ENCODE data around the gene RNU6-7. TPM values are rescaled to one million over a fixed set of nuclear protein-coding genes. Genes with fewer than 3 reads are reported as not detected.

RNU6-7 gene
- not detected in 2 replicates for total RNA-seq

DNA sequence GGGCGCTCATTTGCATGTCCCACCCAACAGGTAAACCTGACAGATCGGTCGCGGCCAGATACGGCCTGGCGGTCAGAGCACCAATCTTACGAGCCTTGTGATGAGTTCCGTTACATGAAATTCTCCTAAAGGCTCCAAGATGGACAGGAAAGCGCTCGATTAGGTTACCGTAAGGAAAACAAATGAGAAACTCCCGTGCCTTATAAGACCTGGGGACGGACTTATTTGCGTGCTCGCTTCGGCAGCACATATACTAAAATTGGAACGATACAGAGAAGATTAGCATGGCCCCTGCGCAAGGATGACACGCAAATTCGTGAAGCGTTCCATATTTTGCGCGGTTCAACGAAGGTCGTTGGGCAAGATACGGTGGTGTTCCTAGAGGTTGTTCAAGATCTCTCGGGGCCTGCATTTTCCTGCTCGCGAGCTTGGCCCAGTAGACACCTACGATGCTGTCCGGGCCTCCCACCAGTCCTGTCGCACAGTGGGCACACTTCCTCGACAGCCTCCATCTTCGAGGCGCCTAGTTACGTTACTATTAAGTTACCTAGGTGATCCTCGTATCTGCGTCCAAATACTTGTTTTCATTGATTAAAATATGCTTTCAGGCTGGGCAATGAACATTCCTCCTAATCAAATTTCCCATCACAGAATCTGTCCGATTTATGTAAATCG is at the start of gene RNU6-7:
RNU6-7 (plus strand) TSS at position 230 of the 675 bp plus-strand sequence.
- peaks cover 18% of the 10 kb centered on the region for H3K4me1 ChIP-seq (ENCODE audit: insufficient read depth, low read length)
- peak within 1 kb of the TSS; percentile 84 for H3K4me2 ChIP-seq (ENCODE audit: insufficient read depth, low read length)
- no peaks in the 10 kb centered on the region for H3K79me2 ChIP-seq (ENCODE audit: insufficient read depth, low read length)
- no peak within 1 kb of the TSS for H3K27ac ChIP-seq (ENCODE audit: low read depth, low read length)
- peak within 1 kb of the TSS; percentile 92 for H2AFZ ChIP-seq (ENCODE audit: low read length)
- no peak for DNase-seq (ENCODE audit: insufficient read length, low spot score, missing footprints)
- TF ChIP-seq, protein P1, sequence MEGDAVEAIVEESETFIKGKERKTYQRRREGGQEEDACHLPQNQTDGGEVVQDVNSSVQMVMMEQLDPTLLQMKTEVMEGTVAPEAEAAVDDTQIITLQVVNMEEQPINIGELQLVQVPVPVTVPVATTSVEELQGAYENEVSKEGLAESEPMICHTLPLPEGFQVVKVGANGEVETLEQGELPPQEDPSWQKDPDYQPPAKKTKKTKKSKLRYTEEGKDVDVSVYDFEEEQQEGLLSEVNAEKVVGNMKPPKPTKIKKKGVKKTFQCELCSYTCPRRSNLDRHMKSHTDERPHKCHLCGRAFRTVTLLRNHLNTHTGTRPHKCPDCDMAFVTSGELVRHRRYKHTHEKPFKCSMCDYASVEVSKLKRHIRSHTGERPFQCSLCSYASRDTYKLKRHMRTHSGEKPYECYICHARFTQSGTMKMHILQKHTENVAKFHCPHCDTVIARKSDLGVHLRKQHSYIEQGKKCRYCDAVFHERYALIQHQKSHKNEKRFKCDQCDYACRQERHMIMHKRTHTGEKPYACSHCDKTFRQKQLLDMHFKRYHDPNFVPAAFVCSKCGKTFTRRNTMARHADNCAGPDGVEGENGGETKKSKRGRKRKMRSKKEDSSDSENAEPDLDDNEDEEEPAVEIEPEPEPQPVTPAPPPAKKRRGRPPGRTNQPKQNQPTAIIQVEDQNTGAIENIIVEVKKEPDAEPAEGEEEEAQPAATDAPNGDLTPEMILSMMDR (IDR thresholded peaks at IDR 0.05; ENCODE audit: extremely low read depth, low read depth, low read length): no peak
- H3K9me3 ChIP-seq (ENCODE audit: low read depth, low read length): no peaks in the 10 kb centered on the region
- peak within 1 kb of the TSS; percentile 75 for H3K4me3 ChIP-seq (ENCODE audit: insufficient read depth, low read length)
- H3K36me3 ChIP-seq (ENCODE audit: insufficient read depth, low read length): no peaks in the 10 kb centered on the region
- peaks cover 24% of the 10 kb centered on the region for H3K27me3 ChIP-seq (ENCODE audit: insufficient read depth, low read length)
- no peaks in the 10 kb centered on the region for H4K20me1 ChIP-seq (ENCODE audit: insufficient read depth, low read length)

DNA sequence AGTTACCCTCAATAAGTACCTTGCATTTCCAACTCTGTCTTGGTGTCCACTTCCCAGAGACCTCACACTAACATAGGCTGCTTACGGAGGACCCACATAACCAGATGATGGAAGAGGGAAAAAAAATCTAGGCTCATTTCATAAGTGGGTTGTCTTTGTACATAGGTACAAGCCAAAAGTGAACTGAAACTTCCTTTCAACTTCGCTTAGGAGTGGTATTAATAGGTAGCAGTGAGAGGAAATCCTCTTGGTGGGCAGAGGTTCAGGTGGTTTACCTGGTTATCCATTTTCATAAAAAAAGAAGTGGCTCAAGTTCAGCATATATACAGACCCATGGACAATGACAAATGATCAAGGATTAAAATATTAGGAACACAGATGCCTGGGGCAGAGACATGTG is 35.8 kb upstream of the RNU6-7 start:
- Histone ChIP-seq H3K27me3 (ENCODE audit: insufficient read depth, low read length) (peaks cover 3% of the 10 kb centered on the region), H3K79me2 (ENCODE audit: insufficient read depth, low read length) (no peaks in the 10 kb centered on the region), H3K36me3 (ENCODE audit: insufficient read depth, low read length) (no peaks in the 10 kb centered on the region), H3K4me2 (ENCODE audit: insufficient read depth, low read length) (no peak overlapping the region), H4K20me1 (ENCODE audit: insufficient read depth, low read length) (no peaks in the 10 kb centered on the region), H3K4me3 (ENCODE audit: insufficient read depth, low read length) (no peak overlapping the region), H3K4me1 (ENCODE audit: insufficient read depth, low read length) (no peaks in the 10 kb centered on the region), H3K27ac (ENCODE audit: low read depth, low read length) (no peak overlapping the region), H2AFZ (ENCODE audit: low read length) (no peak overlapping the region), H3K9me3 (ENCODE audit: low read depth, low read length) (no peaks in the 10 kb centered on the region)
- no peak for DNase-seq (ENCODE audit: insufficient read length, low spot score, missing footprints)
- TF ChIP-seq, protein P1 (IDR thresholded peaks at IDR 0.05; ENCODE audit: extremely low read depth, low read depth, low read length): no peak

DNA sequence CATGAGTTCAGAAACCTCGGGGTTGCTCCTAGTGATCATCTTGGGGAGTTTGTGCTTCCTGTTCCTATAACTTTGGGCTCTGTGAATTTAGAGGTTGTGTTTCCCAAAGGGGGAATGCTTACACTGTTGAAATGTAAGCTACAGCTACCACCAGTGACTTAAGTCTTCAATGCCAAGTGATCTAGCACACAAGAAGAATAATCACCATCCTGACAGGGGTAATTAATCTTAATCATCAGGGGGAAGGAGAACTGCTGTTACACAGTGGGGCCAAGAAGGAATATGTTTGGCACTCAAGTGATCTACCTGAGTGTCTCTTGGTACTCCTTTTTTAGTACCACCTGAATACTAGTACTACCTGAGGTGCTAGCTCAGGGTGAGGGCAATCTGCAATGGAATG is 34.9 kb upstream of the RNU6-7 start:
- no peak for DNase-seq (ENCODE audit: insufficient read length, low spot score, missing footprints)
- H3K79me2 ChIP-seq (ENCODE audit: insufficient read depth, low read length): no peaks in the 10 kb centered on the region
- H2AFZ ChIP-seq (ENCODE audit: low read length): no peak overlapping the region
- TF ChIP-seq, protein P1 (IDR thresholded peaks at IDR 0.05; ENCODE audit: extremely low read depth, low read depth, low read length): no peak
- H3K27me3 ChIP-seq (ENCODE audit: insufficient read depth, low read length): peaks cover 3% of the 10 kb centered on the region
- no peaks in the 10 kb centered on the region for H4K20me1 ChIP-seq (ENCODE audit: insufficient read depth, low read length)
- no peak overlapping the region for H3K4me3 ChIP-seq (ENCODE audit: insufficient read depth, low read length)
- H3K36me3 ChIP-seq (ENCODE audit: insufficient read depth, low read length): no peaks in the 10 kb centered on the region
- H3K4me2 ChIP-seq (ENCODE audit: insufficient read depth, low read length): no peak overlapping the region
- no peak overlapping the region for H3K27ac ChIP-seq (ENCODE audit: low read depth, low read length)
- H3K4me1 ChIP-seq (ENCODE audit: insufficient read depth, low read length): no peaks in the 10 kb centered on the region
- no peaks in the 10 kb centered on the region for H3K9me3 ChIP-seq (ENCODE audit: low read depth, low read length)

DNA sequence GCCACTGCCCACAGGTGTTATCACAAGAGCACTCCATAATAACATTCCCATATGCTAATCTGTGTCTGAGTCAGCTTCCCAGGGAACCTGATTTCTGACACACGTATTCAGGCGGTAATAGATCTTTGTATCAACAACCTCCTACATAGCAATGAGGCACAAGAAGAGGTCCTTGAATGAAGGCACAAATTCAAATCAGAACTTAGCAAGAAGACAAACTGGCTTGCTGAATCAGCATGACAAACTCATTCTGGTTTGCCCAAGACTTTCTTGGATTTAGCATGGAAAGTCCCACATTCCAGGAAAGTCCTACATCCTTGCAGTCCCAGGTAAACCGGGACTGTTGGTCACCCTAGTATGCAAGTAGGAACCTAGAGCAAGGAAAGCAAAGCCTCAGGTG is 33.9 kb upstream of the RNU6-7 start:
- TF ChIP-seq, protein P1 (IDR thresholded peaks at IDR 0.05; ENCODE audit: extremely low read depth, low read depth, low read length): no peak
- H3K27me3 ChIP-seq (ENCODE audit: insufficient read depth, low read length): peaks cover 3% of the 10 kb centered on the region
- no peaks in the 10 kb centered on the region for H4K20me1 ChIP-seq (ENCODE audit: insufficient read depth, low read length)
- H3K36me3 ChIP-seq (ENCODE audit: insufficient read depth, low read length): no peaks in the 10 kb centered on the region
- H3K9me3 ChIP-seq (ENCODE audit: low read depth, low read length): no peaks in the 10 kb centered on the region
- H2AFZ ChIP-seq (ENCODE audit: low read length): no peak overlapping the region
- no peak overlapping the region for H3K4me3 ChIP-seq (ENCODE audit: insufficient read depth, low read length)
- DNase-seq (ENCODE audit: insufficient read length, low spot score, missing footprints): no peak
- H3K79me2 ChIP-seq (ENCODE audit: insufficient read depth, low read length): no peaks in the 10 kb centered on the region
- H3K4me2 ChIP-seq (ENCODE audit: insufficient read depth, low read length): no peak overlapping the region
- no peaks in the 10 kb centered on the region for H3K4me1 ChIP-seq (ENCODE audit: insufficient read depth, low read length)
- no peak overlapping the region for H3K27ac ChIP-seq (ENCODE audit: low read depth, low read length)
